Fibroblast of lung (primary cell): ENCODE data around the gene EMILIN3. TPM values are rescaled to one million over a fixed set of nuclear protein-coding genes. Genes with fewer than 3 reads are reported as not detected.

Source experiments
- DNase-seq, 2 donors: peaks; one replicate each; pipeline versions ENCODE4 v3.0.0 to v3.0.0-alpha.2; 2010; ENCODE audit warnings: low read depth in 2 of 2
- H2AFZ ChIP-seq: 2 replicates; pipeline ENCODE4 v1.5.1; 2012; ENCODE audit warnings: low read length, control low read depth, inconsistent platforms
- H3K27ac ChIP-seq: 2 replicates; pipeline ENCODE4 v1.5.1; 2011; ENCODE audit warnings: low read length, control low read depth; ENCODE audit not compliant: insufficient read depth
- H3K27me3 ChIP-seq: 2 replicates; pipeline ENCODE4 v1.5.1; 2011; ENCODE audit warnings: mild to moderate bottlenecking, low read length; ENCODE audit not compliant: control insufficient read depth, insufficient read depth
- H3K36me3 ChIP-seq: 2 replicates; pipeline ENCODE4 v1.5.1; 2011; ENCODE audit warnings: low read length; ENCODE audit not compliant: control insufficient read depth, insufficient read depth
- H3K4me1 ChIP-seq: 2 replicates; pipeline ENCODE4 v1.5.1; 2011; ENCODE audit warnings: low read length; ENCODE audit not compliant: control insufficient read depth, insufficient read depth; ENCODE audit errors: extremely low read depth
- H3K4me2 ChIP-seq: 2 replicates; pipeline ENCODE4 v1.5.1; 2011; ENCODE audit warnings: low read length, control low read depth; ENCODE audit not compliant: insufficient read depth; ENCODE audit errors: extremely low read depth
- H3K4me3 ChIP-seq, 4 experiments: fragments of 200-600 bp in 1 of 4; sonication (generic) in 1 of 4; replicated peaks in 1 of 4; 2 replicates each; pipeline ENCODE4 v1.5.1; 2011 to 2016; ENCODE audit warnings: low read length in 4 of 4, low read depth in 3 of 4, mild to moderate bottlenecking in 3 of 4, control low read depth in 2 of 4, inconsistent platforms in 1 of 4, mixed read lengths in 1 of 4; ENCODE audit not compliant: insufficient read depth in 1 of 4; ENCODE audit errors: control extremely low read depth in 1 of 4
- H3K79me2 ChIP-seq: 2 replicates; pipeline ENCODE4 v1.5.1; 2012; ENCODE audit warnings: mild to moderate bottlenecking, low read length, inconsistent platforms; ENCODE audit not compliant: control insufficient read depth, insufficient read depth
- H3K9ac ChIP-seq: 2 replicates; pipeline ENCODE4 v1.5.1; 2011; ENCODE audit warnings: mild to moderate bottlenecking, low read length, control low read depth; ENCODE audit not compliant: insufficient read depth
- H3K9me3 ChIP-seq: 2 replicates; pipeline ENCODE4 v1.5.1; 2012; ENCODE audit warnings: low read depth, low read length; ENCODE audit not compliant: control insufficient read depth, insufficient read depth
- H4K20me1 ChIP-seq: 2 replicates; pipeline ENCODE4 v1.5.1; 2011; ENCODE audit warnings: low read length; ENCODE audit not compliant: control insufficient read depth, insufficient read depth; ENCODE audit errors: extremely low read depth
- EZH2 ChIP-seq: IDR thresholded peaks from 2 replicates; pipeline ENCODE4 v1.5.1; 2012; ENCODE audit warnings: low read length, control low read depth, mild to moderate bottlenecking; ENCODE audit errors: missing control alignments
- polyA plus RNA-seq, 2 donors: library from polyadenylated mRNA; depleted of rRNA in 1 of 2; stranded (reverse) in 1 of 2; unstranded in 1 of 2; fragments of >200 nt; gene quantifications; 2 replicates each; pipeline ENCODE4 v1.2.1, GENCODE V29; 2011 to 2012; ENCODE audit warnings: missing spikeins in 1 of 2
- total RNA-seq: library from RNA; depleted of rRNA; stranded (reverse); fragments of >200 nt; gene quantifications from 2 replicates; pipeline ENCODE4 v1.2.1, GENCODE V29; 2014
- TF ChIP-seq, protein P1 (sequence below), 2 donors: IDR thresholded peaks in 1 of 2; conservative IDR thresholded peaks in 1 of 2; 1 replicate in 1 of 2; 2 replicates in 1 of 2; pipeline ENCODE4 v1.5.1; 2011 to 2012; ENCODE audit warnings: low read length in 2 of 2, control low read depth in 1 of 2, inconsistent platforms in 1 of 2, low read depth in 1 of 2, mild to moderate bottlenecking in 1 of 2

EMILIN3 gene
- total and polyA plus RNA-seq, 2 donors (not counting 1 experiment from before 2014, with no cell fraction given): 0.05 to 0.17 TPM

DNA sequence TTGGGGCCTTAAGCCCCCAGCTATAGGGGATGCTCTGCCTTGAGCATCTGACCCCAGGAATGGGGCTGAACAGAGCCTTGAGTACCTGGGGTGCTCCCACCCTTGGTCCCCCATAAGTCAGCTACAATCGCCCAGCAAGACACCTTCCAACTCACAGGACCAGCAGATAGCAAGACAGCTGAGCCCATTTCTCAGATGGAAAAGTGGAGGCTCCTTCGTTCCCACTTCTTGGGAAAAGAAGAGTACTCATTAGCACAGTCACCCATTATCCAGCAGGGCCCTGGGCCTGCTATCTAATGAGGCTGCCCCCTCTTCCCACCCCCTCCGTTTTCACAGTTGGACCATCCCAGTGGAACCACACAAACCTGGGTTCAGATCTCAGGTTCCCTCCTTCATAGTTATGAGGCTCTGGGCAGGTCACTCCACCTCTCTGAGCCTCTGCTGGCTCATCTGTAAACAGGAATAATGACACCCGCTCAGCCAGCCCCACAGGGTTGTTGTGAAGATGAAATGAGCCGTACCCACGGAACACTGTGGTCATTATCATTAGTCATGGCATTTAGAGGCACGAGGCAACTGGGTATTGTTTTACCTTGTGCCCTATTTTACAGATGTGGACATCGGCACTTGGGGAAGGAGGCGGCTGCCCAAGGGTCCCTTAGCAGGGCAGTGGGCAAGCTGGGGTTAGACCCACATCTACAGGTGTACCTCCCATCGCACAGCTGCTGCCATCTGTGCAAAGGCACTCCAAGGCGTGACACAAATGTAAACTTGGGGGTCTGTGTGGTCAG, 21.5 kb downstream of the EMILIN3 start:
- TF ChIP-seq, protein P1, sequence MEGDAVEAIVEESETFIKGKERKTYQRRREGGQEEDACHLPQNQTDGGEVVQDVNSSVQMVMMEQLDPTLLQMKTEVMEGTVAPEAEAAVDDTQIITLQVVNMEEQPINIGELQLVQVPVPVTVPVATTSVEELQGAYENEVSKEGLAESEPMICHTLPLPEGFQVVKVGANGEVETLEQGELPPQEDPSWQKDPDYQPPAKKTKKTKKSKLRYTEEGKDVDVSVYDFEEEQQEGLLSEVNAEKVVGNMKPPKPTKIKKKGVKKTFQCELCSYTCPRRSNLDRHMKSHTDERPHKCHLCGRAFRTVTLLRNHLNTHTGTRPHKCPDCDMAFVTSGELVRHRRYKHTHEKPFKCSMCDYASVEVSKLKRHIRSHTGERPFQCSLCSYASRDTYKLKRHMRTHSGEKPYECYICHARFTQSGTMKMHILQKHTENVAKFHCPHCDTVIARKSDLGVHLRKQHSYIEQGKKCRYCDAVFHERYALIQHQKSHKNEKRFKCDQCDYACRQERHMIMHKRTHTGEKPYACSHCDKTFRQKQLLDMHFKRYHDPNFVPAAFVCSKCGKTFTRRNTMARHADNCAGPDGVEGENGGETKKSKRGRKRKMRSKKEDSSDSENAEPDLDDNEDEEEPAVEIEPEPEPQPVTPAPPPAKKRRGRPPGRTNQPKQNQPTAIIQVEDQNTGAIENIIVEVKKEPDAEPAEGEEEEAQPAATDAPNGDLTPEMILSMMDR (conservative IDR thresholded peaks at IDR 0.05 in 1 of 2, IDR thresholded peaks at IDR 0.05 in 1 of 2; ENCODE audit: low read depth in 1 of 2, low read length in 2 of 2): no peak
- no peak for TF ChIP-seq EZH2
- Histone ChIP-seq H3K4me1 (no peaks in the 10 kb centered on the region), H4K20me1 (no peaks in the 10 kb centered on the region), H3K79me2 (no peaks in the 10 kb centered on the region), H3K27me3 (no peaks in the 10 kb centered on the region), H3K4me3 (no peak overlapping the region), H3K4me2 (no peak overlapping the region), H3K9ac (no peak overlapping the region), H3K9me3 (no peaks in the 10 kb centered on the region), H3K36me3 (no peaks in the 10 kb centered on the region), H3K27ac (no peak overlapping the region), H2AFZ (no peak overlapping the region)
- no peak for DNase-seq

DNA sequence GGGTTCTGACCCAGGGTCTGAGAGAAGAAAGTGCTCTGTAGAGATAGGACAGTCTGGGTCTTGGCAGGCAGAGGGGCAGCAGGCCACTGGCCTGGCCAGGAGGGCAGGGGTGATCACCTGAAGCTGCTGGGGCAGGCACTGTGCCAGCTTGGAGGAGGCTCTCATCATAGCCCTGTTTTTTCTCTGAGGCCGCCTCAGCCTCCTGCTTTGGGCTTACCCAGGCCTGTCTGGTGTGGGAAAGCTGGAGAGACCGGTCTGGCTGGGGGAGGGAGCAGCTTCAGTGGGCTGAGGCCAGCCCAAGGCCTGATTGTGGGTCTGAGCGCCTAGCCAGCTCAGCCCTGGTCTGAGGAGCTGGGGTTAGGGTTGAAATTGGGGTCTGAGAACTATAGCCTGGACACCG, 22.1 kb downstream of the EMILIN3 start:
- no peak for DNase-seq
- H4K20me1 ChIP-seq: no peaks in the 10 kb centered on the region
- no peak overlapping the region for H3K4me3 ChIP-seq
- H3K79me2 ChIP-seq: no peaks in the 10 kb centered on the region
- H3K36me3 ChIP-seq: no peaks in the 10 kb centered on the region
- TF ChIP-seq EZH2: no peak
- TF ChIP-seq, protein P1 (conservative IDR thresholded peaks at IDR 0.05 in 1 of 2, IDR thresholded peaks at IDR 0.05 in 1 of 2; ENCODE audit: low read depth in 1 of 2, low read length in 2 of 2): no peak
- no peak overlapping the region for H3K9ac ChIP-seq
- H3K9me3 ChIP-seq: no peaks in the 10 kb centered on the region
- H3K27me3 ChIP-seq: no peaks in the 10 kb centered on the region
- no peak overlapping the region for H2AFZ ChIP-seq
- no peaks in the 10 kb centered on the region for H3K4me1 ChIP-seq
- no peak overlapping the region for H3K4me2 ChIP-seq
- H3K27ac ChIP-seq: no peak overlapping the region

DNA sequence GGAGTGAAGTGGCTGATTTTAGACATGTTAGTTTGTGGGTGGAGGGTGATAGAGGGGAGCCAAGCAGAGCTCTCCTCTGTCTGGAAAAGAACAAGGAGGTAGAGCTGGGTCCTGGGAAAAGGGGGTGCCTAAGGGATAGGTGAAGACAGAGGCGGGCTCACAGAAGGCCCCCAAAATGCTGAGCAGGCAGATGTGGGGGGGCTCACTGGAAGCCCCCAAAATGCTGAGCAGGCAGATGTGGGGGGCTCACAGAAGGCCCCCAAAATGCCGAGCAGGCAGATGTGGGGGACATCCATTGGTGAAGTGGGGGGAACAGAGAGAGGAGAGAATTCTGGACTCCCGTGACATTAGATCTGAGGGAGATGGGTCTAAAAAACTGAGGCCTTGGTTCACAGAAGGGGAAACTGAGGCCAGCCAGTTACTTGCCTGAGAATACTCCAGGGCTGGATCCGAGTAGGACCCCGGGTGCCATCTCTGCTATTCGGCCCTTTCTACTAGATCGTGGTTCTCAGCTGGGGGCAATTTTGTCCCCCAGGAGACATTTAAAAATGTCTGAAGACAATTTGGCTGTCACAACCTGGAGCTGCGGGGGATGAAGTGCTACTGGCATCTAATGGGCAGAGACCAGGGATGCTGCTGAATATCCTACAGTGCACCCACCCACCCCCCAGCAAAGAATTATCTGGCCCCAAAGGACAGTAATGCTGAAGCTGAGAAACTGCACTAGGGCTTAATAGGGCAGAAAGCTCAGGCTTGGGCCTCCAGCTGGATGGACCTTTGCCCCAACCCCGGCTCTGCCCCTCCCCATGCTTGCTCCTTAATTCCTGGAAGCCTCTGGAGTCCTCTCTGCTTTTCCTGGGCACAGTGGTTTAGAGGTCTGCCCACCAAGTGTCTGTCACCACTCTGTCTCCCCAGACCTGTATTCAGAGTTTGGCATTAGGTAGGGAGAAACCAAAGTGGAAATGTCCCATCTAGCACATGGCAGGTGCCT, 23.8 kb downstream of the EMILIN3 start:
- no peak overlapping the region for H3K4me3 ChIP-seq
- no peaks in the 10 kb centered on the region for H4K20me1 ChIP-seq
- no peak for DNase-seq
- no peaks in the 10 kb centered on the region for H3K79me2 ChIP-seq
- H2AFZ ChIP-seq: no peak overlapping the region
- no peak overlapping the region for H3K4me2 ChIP-seq
- H3K9me3 ChIP-seq: no peaks in the 10 kb centered on the region
- no peaks in the 10 kb centered on the region for H3K4me1 ChIP-seq
- H3K27ac ChIP-seq: no peak overlapping the region
- H3K27me3 ChIP-seq: no peaks in the 10 kb centered on the region
- TF ChIP-seq, protein P1 (conservative IDR thresholded peaks at IDR 0.05 in 1 of 2, IDR thresholded peaks at IDR 0.05 in 1 of 2; ENCODE audit: low read depth in 1 of 2, low read length in 2 of 2): no peak
- no peak for TF ChIP-seq EZH2
- no peak overlapping the region for H3K9ac ChIP-seq
- no peaks in the 10 kb centered on the region for H3K36me3 ChIP-seq
